BLaER1 (cell line): ENCODE data around the gene ZNF593.

ENCODE experiments used
- H3K27ac ChIP-seq: shearing (Covaris generic); formaldehyde crosslinking; 2 replicates; pipeline ENCODE4 v1.8.1; 2022
- H3K27me3 ChIP-seq: shearing (Covaris generic); formaldehyde crosslinking; 2 replicates; pipeline ENCODE4 v1.8.1; 2022
- H3K36me3 ChIP-seq: shearing (Covaris generic); formaldehyde crosslinking; 2 replicates; pipeline ENCODE4 v1.8.1; 2022
- H3K4me1 ChIP-seq: shearing (Covaris generic); formaldehyde crosslinking; 2 replicates; pipeline ENCODE4 v1.8.1; 2022
- H3K4me2 ChIP-seq: shearing (Covaris generic); formaldehyde crosslinking; 2 replicates; pipeline ENCODE4 v1.8.1; 2022
- H3K4me3 ChIP-seq: shearing (Covaris generic); formaldehyde crosslinking; 2 replicates; pipeline ENCODE4 v1.8.1; 2022
- H3K9ac ChIP-seq: shearing (Covaris generic); formaldehyde crosslinking; 2 replicates; pipeline ENCODE4 v1.8.1; 2022
- H3K9me3 ChIP-seq: shearing (Covaris generic); formaldehyde crosslinking; 2 replicates; pipeline ENCODE4 v1.8.1; 2022
- H4K20me1 ChIP-seq: shearing (Covaris generic); formaldehyde crosslinking; 2 replicates; pipeline ENCODE4 v1.8.1; 2022
- Cebpa-rat ChIP-seq: shearing (Covaris generic); IDR thresholded peaks from 2 replicates; pipeline ENCODE4 v1.8.1; 2022

Gene ZNF593

DNA sequence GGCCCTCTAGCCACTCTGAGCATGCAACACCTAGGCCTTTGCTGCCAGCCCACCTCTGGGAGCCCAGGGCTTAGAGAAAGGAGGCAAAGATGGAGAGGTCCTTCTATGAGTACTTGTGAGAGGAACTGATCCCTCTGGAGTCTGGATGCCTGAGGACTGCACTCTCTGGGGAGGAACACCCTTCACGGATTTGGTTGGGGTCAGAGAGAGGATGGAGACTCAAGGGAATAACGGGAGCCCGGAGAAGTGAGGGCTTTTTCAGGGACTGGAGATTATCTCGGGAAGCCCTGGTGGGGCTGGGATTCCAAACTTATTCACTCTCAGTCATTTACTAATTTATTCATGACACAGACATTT, 532 bp upstream of the ZNF593 start:
- peak overlapping the region; percentile 92; the same call in 1 of the 2 replicates for H3K27ac ChIP-seq
- H3K4me2 ChIP-seq: peak overlapping the region; percentile 90
- peak overlapping the region; percentile 93; the same call in 1 of the 2 replicates for H3K4me3 ChIP-seq
- H4K20me1 ChIP-seq: no peaks in the 10 kb centered on the region
- H3K9ac ChIP-seq: peak overlapping the region; percentile 92; the same call in 1 of the 2 replicates
- H3K36me3 ChIP-seq: peaks cover 14% of the 10 kb centered on the region
- TF ChIP-seq Cebpa-rat: no peak
- peaks cover 48% of the 10 kb centered on the region for H3K4me1 ChIP-seq
- H3K27me3 ChIP-seq: no peaks in the 10 kb centered on the region
- H3K9me3 ChIP-seq: no peaks in the 10 kb centered on the region

DNA sequence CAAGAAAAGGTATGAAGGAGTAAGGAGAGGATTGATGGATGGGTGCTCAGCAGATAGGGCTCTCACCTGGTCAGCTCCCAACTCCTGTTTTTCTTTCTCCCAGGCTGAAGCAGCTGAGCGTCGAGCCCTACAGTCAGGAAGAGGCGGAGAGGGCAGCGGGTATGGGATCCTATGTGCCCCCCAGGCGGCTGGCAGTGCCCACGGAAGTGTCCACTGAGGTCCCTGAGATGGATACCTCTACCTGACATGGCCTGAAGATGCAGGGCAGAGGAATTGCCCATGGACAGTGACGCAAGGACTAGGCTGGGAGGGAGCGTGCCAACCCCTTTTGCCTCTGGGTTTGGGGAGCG, 739 bp downstream of the ZNF593 start:
- no peak for TF ChIP-seq Cebpa-rat
- H3K9me3 ChIP-seq: no peaks in the 10 kb centered on the region
- H3K4me3 ChIP-seq: peak overlapping the region; percentile 93
- no peaks in the 10 kb centered on the region for H4K20me1 ChIP-seq
- peak overlapping the region; percentile 92 for H3K9ac ChIP-seq
- peaks cover 14% of the 10 kb centered on the region for H3K36me3 ChIP-seq
- peak overlapping the region; percentile 92 for H3K27ac ChIP-seq
- peak overlapping the region; percentile 90 for H3K4me2 ChIP-seq
- H3K27me3 ChIP-seq: no peaks in the 10 kb centered on the region
- peaks cover 35% of the 10 kb centered on the region for H3K4me1 ChIP-seq

DNA sequence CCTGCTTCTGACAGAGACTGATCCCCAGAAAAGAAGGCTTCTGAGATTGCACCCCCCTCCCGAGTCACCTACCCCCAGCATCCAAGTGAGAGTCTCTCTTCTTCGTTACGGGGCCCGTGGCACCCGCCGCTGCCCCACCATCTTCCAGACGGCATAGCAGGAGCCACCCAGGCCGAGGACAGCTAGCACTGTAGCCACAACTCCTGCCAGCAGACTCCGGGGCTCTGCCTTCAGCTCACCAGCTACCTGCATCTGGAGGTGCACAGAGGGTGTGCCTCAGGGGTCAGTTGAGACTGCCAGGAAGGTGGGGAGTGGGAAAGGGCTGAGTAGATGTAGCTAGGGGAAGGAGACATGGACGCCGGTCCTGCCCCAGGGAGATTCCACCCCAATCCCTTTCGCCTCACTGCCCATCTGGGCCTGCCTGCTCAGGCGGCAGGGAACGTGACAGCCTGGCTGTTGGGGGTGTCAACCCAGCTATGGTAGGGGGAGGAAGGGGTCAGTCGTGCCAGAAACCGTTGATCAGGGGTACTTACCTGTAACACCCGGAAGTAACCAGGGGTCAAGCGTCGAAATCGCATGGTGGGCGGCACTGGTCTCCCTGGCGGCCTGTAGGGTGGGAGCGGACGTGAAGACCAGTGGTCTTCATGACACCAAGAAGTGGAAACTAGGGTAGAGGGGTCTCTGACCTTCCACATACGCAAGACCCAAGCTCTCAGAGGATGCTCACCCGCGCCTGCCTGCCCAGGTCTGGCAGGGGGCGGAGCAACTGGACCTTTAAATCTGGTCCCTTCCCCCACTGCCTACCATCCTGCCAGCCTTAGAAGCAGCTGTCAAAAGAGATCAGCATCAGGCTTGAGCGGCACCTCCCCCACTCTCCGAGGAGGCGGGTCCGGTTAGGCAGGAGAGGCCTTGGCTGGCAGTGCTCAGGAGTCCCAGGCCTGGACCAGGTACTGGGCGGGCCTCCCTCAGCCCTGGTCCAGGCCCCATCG, 1.7 kb downstream of the ZNF593 start, which contains the start of gene ZNF593OS:
TSS of gene ZNF593OS (minus strand) at position 749 of the 989 bp plus-strand sequence. CDS start at position 578, 171 bp downstream.
- Histone ChIP-seq H3K27ac (peak within 1 kb of the TSS; percentile 92), H3K4me3 (peak within 1 kb of the TSS; percentile 93), H3K9ac (peak within 1 kb of the TSS; percentile 92)

DNA sequence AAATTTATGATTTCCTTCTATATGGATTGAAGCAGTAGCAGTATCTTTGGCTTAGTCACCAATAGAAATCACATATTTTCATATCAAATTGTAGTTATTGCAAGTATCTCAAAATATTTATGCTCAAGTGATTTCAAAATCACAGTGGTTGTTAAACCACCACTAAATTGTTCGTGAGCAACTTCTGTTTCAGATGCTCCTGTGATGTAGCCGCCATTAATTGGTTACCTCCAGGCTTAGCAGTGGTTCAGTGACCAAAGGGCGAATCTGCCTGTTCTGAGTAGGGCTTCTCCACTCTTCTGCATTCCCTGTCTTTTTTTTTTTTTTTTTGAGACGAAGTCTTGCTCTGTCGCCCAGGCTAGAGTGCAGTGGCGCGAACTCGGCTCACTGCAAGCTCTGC, 5.6 kb downstream of the ZNF593 start:
- Histone ChIP-seq H3K4me2 (no peak overlapping the region), H3K36me3 (peaks cover 14% of the 10 kb centered on the region), H3K4me1 (peaks cover 16% of the 10 kb centered on the region), H4K20me1 (no peaks in the 10 kb centered on the region), H3K27ac (no peak overlapping the region), H3K27me3 (no peaks in the 10 kb centered on the region), H3K4me3 (no peak overlapping the region), H3K9me3 (no peaks in the 10 kb centered on the region), H3K9ac (no peak overlapping the region)
- no peak for TF ChIP-seq Cebpa-rat

More for the DNA sequence above, 1.7 kb downstream of the ZNF593 start, which contains the start of gene ZNF593OS:
- Histone ChIP-seq H3K36me3 (peaks cover 14% of the 10 kb centered on the region), H3K4me2 (peak within 1 kb of the TSS; percentile 90), H4K20me1 (no peaks in the 10 kb centered on the region), H3K4me1 (peaks cover 29% of the 10 kb centered on the region), H3K9me3 (no peaks in the 10 kb centered on the region), H3K27me3 (no peaks in the 10 kb centered on the region)
- no peak for TF ChIP-seq Cebpa-rat

DNA sequence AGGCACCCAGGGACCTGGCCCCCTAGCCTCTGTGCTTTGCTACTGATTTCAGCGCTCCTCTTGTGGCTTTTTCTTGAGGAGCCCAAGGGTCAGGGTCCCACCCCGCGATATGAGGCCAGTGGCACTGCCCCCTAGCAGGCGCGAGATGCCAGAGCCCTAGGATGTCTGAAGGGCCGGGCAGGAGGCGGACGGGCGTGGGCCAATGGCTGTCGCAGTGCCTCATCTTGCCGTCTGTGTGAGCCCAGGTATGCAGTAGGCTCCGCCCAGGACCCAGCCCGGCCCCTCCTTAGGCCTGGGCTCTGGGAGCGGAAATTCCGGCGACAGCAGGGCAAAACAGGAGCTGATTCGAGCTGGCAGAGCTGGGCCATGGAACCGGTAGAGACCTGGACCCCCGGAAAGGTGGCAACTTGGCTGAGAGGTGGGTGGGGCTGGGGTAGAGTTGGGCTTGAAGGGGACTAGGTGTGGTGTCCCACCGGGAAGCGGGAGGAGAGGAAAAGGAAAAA, 7.5 kb downstream of the ZNF593 start, which contains the start of gene CNKSR1:
TSS of gene CNKSR1 (plus strand) at position 310 of the 503 bp plus-strand sequence. CDS start at position 367, 57 bp downstream.
- TF ChIP-seq Cebpa-rat: no peak
- Histone ChIP-seq H3K4me2 (no peak within 1 kb of the TSS), H3K9me3 (no peaks in the 10 kb centered on the region), H3K9ac (no peak within 1 kb of the TSS), H3K36me3 (no peaks in the 10 kb centered on the region), H4K20me1 (no peaks in the 10 kb centered on the region), H3K27ac (no peak within 1 kb of the TSS), H3K27me3 (no peaks in the 10 kb centered on the region), H3K4me3 (no peak within 1 kb of the TSS), H3K4me1 (no peaks in the 10 kb centered on the region)

DNA sequence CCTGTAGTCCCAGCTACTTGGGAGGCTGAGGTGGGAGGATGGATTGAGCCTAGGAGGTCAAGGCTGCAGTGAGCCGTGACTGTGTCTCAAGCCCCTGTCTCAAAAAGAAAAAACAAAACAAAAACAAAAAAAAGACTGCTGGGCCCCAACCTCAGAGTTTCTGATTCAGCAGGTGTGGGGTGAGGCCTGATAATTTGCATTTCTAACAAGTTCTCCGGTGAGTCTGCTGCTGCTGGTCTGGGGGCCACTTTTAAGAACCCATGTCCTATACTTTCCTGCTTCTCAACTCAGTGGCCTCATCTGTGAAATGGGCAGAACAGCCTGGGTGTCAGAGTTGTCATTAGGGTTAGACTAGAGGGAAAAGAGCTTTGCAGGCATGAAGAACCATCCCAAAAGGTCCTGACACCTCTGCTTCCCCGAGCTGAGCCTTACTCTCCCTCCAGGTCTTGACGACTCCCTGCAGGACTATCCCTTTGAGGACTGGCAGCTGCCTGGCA, 10.3 kb downstream of the ZNF593 start:
- Histone ChIP-seq H3K4me3 (no peak overlapping the region), H3K4me2 (no peak overlapping the region), H3K4me1 (no peaks in the 10 kb centered on the region), H3K9ac (no peak overlapping the region), H4K20me1 (no peaks in the 10 kb centered on the region), H3K36me3 (no peaks in the 10 kb centered on the region), H3K27ac (no peak overlapping the region), H3K9me3 (no peaks in the 10 kb centered on the region), H3K27me3 (no peaks in the 10 kb centered on the region)
- TF ChIP-seq Cebpa-rat: no peak

DNA sequence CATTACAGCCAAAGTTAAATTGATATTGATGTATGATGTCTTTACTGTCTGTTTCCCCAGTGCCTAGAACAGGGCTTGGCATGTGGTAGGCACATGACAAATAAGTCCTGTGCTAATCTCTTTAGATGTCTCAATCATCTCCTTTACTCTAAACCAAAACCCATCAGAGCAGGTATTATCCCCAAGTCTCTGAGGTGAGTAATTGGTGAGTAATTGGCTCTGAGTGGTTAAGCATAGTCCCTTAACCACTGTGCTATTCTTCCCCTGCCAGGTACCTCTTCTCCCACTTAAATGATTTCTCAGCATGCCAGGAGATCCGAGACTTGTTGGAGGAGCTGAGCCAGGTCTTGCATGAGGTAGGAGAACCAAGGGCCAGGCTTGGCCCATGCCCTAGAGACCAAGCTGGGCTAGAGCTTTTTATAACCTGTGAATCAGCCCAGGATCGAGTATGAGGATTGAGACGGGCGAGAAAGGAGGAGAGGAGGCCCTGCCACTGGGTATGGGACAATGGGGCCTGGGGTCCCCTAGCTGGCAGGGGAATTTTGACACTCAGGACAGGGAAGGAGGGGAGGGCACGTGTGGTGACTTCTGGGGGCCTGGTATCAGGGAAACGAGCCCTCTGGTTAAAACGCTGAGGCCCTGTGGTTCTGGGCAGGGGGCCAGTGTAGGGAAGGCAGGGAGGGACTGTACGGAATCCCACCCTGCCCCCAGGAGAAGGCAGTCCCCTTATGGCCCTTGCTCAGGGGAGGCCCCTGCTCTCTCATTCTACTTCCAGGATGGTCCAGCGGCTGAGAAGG, 12.1 kb downstream of the ZNF593 start:
- Histone ChIP-seq H3K9ac (no peak overlapping the region), H3K36me3 (no peaks in the 10 kb centered on the region), H3K4me1 (no peaks in the 10 kb centered on the region), H3K4me3 (no peak overlapping the region), H3K4me2 (no peak overlapping the region), H3K9me3 (no peaks in the 10 kb centered on the region), H4K20me1 (no peaks in the 10 kb centered on the region), H3K27ac (no peak overlapping the region), H3K27me3 (no peaks in the 10 kb centered on the region)
- TF ChIP-seq Cebpa-rat: no peak

DNA sequence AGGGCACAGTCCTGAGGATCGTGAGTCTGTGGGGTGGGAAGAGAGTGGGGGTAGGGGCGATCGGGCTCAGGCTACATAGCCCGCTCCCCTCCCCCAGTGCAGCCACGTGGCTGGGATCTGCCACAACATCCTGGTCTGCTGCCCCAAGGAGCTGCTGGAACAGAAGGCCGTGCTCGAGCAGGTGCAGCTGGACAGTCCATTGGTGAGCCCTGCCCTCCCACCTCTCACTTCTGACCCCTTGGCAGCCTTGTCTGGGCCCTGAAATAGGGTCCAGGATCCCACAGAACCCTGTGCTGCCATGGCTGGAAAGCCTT, 12.6 kb downstream of the ZNF593 start:
- no peaks in the 10 kb centered on the region for H4K20me1 ChIP-seq
- TF ChIP-seq Cebpa-rat: no peak
- no peaks in the 10 kb centered on the region for H3K9me3 ChIP-seq
- H3K4me1 ChIP-seq: no peaks in the 10 kb centered on the region
- no peak overlapping the region for H3K4me2 ChIP-seq
- H3K36me3 ChIP-seq: no peaks in the 10 kb centered on the region
- H3K27me3 ChIP-seq: no peaks in the 10 kb centered on the region
- no peak overlapping the region for H3K4me3 ChIP-seq
- H3K27ac ChIP-seq: no peak overlapping the region
- no peak overlapping the region for H3K9ac ChIP-seq

DNA sequence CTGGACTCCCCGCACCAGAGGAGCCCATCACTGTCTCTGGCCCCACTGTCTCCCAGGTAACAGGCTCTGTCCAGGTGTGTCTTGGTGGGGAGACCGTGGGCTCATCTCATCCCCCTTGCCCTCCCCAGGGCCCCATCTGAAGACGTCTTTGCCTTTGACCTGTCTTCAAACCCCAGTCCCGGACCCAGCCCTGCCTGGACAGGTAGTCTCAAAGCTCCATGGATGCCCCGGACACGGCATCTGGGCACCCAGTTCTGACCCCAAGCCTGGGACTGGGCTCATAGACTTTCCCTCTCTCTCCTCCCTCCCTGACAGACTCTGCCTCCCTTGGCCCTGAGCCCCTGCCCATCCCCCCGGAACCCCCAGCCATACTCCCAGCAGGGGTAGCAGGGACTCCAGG, 14.4 kb downstream of the ZNF593 start:
- Histone ChIP-seq H3K9ac (no peak overlapping the region), H3K27ac (no peak overlapping the region), H3K4me3 (no peak overlapping the region), H3K36me3 (no peaks in the 10 kb centered on the region), H3K27me3 (no peaks in the 10 kb centered on the region), H3K4me1 (no peaks in the 10 kb centered on the region), H3K9me3 (no peaks in the 10 kb centered on the region), H4K20me1 (no peaks in the 10 kb centered on the region), H3K4me2 (no peak overlapping the region)
- no peak for TF ChIP-seq Cebpa-rat

DNA sequence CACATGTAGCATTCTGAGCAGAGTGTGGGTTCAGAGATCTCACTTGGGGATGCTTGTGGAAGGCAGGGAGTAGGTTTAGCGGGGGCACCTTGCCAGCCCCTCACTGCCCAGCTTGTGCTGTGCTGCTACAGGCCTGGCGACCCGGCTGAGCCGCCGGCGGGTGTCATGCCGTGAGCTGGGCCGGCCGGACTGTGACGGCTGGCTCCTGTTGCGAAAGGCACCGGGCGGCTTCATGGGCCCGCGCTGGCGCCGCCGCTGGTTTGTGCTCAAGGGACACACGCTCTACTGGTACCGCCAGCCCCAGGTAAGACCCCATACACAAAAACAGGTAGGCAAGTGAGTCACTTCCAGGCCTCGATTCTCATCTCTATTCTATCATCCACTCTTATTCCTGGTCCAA, 15.2 kb downstream of the ZNF593 start:
- Histone ChIP-seq H3K27me3 (no peaks in the 10 kb centered on the region), H3K4me2 (no peak overlapping the region), H3K36me3 (no peaks in the 10 kb centered on the region), H4K20me1 (no peaks in the 10 kb centered on the region), H3K27ac (no peak overlapping the region), H3K4me3 (no peak overlapping the region), H3K9me3 (no peaks in the 10 kb centered on the region), H3K9ac (no peak overlapping the region), H3K4me1 (no peaks in the 10 kb centered on the region)
- no peak for TF ChIP-seq Cebpa-rat
